NOMO-1 (cell line): ENCODE data around the gene GPRIN2.
"Not testable (repeated sequence)": the region's sequence is repeated elsewhere in the genome, so short reads cannot be mapped to it uniquely, and the experiment has no call there.

Experiments
- DNase-seq, 2 experiments: peaks; one replicate each; lab custom pipeline; 2025; ENCODE audit not compliant: unreplicated experiment in 2 of 2; lab: John Stamatoyannopoulos, UW

The GPRIN2 gene

DNA sequence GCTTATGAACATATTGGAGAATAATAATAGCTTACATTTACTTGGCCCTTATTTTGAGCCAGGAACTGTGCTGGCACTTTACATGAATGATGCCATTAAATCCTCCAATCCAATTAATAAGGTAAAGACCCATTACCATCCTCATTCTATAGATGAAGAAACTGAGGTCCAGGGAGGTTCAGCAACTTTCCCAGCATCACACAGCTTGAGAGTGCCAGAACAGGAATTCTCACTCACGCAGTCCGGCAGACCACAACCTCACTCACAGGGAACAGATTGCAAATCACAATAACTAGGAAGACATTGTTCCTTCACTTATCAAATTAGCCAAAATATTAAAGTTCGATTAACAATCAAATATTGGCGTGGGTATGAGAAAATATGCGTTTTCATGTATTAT lies 18.3 kb downstream of the GPRIN2 start:
- no peak for DNase-seq

- no peak for DNase-seq
Observed at GRCh38 chr10:46537309-46537708, 19.1 kb downstream of the GPRIN2 start.

GRCh38 chr10:46536781-46537180 lies 19.7 kb downstream of the GPRIN2 start:
- DNase-seq = no peak

- DNase-seq = no peak
Observed at GRCh38 chr10:46536171-46536570, 20.3 kb downstream of the GPRIN2 start.

DNA sequence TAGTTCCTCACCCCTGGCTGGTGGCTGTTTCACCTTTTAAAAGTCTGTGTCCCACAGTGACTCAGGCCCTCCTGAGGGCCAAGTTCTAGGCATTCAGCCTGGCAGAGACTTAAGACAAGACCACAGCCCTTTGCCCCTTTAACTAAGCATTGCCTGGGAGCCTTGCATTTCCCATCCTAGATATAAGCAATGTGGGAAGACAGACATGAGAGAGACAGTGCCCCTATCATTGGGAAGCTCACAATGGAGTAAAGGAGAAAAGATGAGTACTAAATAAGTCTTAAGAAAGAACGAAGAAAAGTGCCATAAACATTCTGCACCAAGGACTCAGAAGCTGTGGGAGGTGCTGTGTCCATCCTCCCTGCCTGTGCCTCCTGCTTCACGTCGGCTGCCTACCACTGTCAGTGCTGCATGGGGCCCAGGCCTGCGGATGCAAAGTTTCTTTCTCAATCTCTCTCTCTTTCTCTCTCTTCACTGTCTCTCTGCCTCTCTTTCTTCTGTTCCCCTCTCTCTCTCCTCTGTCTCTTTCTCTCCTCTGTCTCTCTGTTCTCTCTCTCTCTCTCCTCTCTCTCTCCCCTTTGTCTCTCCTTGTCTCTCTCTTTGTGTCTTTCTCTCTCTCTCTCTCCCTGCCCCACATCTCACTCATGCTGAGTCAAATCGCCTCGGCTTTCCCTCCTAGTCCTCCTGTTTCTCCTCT lies 21.5 kb downstream of the GPRIN2 start:
- DNase-seq = no peak

DNA sequence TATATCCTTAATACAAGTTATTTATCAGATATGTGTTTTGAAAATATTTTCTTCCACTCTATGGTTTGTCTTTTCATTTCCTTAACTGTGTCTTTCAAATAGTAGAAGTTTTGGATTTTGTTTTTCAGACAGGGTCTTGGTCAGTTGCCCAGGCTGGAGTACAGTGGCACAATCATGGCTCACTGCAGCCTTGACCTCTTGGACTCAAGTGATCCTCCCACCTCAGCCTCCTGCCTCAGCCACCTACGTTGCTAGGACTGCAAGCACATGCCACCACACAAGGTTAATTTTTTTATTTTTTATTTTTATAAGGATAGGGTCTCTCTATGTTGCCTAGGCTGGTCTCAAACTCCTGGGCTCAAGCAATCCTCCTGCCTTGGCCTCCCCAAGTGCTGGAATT lies 24.2 kb downstream of the GPRIN2 start:
- DNase-seq = not testable (repeated sequence)

- no peak for DNase-seq
Observed at GRCh38 chr10:46530249-46531186, 25.9 kb downstream of the GPRIN2 start.

GRCh38 chr10:46529742-46530141 lies 26.7 kb downstream of the GPRIN2 start:
- not testable (repeated sequence) for DNase-seq

- no peak for DNase-seq
Observed at GRCh38 chr10:46528675-46529615, 27.5 kb downstream of the GPRIN2 start.

- DNase-seq = no peak
Observed at GRCh38 chr10:46528171-46528671, 28.2 kb downstream of the GPRIN2 start.

GRCh38 chr10:46527241-46527811 lies 29.1 kb downstream of the GPRIN2 start:
- DNase-seq = no peak

- no peak for DNase-seq
Observed at GRCh38 chr10:46526682-46527038, 29.8 kb downstream of the GPRIN2 start.

GRCh38 chr10:46525824-46526681 lies 30.4 kb downstream of the GPRIN2 start:
- no peak for DNase-seq

GRCh38 chr10:46525177-46525823 lies 31.2 kb downstream of the GPRIN2 start:
- no peak for DNase-seq

DNA sequence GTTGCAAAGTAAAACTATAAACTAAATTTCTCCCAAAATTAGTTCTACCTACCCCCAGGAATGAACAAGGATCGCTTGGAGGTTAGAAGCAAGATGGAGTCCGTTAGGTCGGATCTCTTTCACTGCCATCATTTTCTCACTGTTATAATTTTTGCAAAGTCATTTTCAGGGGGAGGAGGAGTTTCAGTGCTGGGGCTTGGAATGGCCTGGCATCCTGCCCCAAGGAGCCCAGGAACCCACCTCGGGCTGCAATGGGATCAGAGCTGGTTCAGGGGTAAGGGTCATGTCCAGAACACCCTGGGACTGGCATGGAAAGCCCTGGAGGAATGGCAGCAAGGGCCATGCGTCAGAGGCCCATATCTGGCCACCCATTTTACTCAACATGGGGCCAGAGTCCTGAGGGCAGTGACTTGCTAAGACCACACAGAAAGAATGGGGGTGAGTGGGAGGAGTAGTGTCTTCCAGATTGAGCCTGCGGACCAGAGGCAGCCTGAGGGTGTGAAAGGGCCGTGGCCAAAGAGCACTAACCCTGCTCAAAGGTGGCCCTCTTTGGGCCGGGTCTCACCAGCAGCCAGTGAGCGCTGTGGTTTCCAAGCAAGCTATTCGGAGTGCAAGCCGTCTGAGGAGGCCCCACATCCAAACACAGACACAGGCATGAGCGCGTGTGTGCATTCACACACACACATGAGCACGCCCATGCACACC lies 31.8 kb downstream of the GPRIN2 start:
- no peak for DNase-seq

DNA sequence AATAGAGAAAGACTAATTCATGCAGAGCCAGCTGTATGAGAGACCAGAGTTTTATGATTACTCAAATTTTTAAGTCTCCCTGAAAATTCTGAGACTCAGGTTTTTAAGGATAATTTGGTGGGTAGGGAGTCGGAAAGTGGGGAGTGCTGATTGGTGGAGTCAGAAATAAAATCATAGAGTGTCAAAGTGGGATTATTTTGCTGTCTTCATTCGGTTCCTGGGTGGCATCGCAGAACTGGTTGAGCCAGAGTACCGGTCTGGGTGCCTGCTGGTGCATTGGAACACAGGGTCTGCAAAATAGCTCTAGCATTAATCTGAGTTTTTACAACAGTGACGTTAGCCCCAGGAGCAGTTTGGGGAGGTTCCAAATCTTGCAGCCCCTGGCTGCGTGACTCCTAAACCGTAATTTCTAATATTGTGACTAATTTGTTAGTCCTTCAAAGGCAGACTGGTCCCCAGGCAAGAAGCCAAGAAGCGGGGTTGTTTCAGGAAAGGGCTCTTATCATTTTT lies 32.4 kb downstream of the GPRIN2 start:
- DNase-seq = no peak

- no peak for DNase-seq
Observed at GRCh38 chr10:46523119-46523961, 33.1 kb downstream of the GPRIN2 start.
